DND-41 (cell line): ENCODE data around the gene ALG12.

ENCODE experiments used
- EZH2 ChIP-seq: IDR thresholded peaks from 3 replicates; pipeline ENCODE4 v1.6.1; 2012; ENCODE audit warnings: borderline replicate concordance, low read depth, mild to moderate bottlenecking, moderate library complexity, low read length, inconsistent platforms; ENCODE audit not compliant: severe bottlenecking
- TF ChIP-seq, protein P1 (sequence below): IDR thresholded peaks from 2 replicates; pipeline ENCODE4 v1.5.1; 2012; ENCODE audit warnings: borderline replicate concordance, low read length, moderate library complexity, mild to moderate bottlenecking; ENCODE audit not compliant: poor library complexity, severe bottlenecking; ENCODE audit errors: extremely low read depth

DNA sequence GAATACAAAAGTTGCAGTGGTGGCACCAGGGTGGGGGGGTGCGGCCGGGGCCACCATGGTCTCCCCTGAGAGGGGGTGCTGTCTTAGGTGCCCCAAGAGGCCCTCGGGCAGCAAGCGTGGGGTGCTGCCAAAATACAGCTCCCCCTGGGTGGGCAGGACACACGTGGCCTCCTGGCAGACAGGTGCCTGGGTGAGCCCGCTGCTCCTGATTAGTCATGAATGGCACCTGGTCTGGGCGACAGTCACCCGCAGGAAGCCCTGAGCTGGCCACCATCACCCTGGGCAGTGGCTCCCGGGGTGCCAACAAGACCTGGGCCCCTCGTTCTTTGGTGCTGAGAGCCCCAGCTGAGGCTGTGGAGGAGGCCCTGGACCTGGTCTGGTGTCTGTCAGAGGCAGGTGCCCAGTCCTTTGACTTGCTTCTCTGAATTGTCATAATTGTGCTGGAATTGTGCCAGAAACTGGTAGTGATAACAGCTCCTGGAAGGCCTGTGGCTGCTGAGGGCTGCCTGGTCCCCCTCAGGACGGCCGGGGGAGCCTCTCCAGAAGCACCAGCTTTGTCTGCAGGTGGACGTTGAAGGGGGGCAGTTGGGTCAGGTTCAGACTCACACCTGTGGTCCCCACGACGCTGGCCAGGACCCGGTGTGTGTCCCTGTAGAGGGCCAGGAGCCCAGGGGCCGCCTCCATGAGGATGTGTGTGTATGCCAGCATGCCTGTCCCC lies 14.8 kb downstream of the ALG12 start:
- TF ChIP-seq, protein P1, sequence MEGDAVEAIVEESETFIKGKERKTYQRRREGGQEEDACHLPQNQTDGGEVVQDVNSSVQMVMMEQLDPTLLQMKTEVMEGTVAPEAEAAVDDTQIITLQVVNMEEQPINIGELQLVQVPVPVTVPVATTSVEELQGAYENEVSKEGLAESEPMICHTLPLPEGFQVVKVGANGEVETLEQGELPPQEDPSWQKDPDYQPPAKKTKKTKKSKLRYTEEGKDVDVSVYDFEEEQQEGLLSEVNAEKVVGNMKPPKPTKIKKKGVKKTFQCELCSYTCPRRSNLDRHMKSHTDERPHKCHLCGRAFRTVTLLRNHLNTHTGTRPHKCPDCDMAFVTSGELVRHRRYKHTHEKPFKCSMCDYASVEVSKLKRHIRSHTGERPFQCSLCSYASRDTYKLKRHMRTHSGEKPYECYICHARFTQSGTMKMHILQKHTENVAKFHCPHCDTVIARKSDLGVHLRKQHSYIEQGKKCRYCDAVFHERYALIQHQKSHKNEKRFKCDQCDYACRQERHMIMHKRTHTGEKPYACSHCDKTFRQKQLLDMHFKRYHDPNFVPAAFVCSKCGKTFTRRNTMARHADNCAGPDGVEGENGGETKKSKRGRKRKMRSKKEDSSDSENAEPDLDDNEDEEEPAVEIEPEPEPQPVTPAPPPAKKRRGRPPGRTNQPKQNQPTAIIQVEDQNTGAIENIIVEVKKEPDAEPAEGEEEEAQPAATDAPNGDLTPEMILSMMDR, result no peak
- TF ChIP-seq EZH2, result no peak
